Measurements from ENCODE around the gene TSHZ2. TPM values are rescaled to one million over a fixed set of nuclear protein-coding genes. Genes with fewer than 3 reads are reported as not detected.

TSHZ2 gene
- total and polyA plus RNA-seq, 2 donors (not counting 3 experiments of a cell fraction or from before 2014, with no cell fraction given) = not detected

GRCh38 chr20:53522026-53522425 lies 549.9 kb downstream of the TSHZ2 start:
- Histone ChIP-seq H3K9me3 (replicated peaks; ENCODE audit: control insufficient read depth, insufficient read depth, low read length) (no peaks in the 10 kb centered on the region), H3K27ac (ENCODE audit: insufficient read depth, low read depth, low read length) (no peak overlapping the region), H3K4me1 (ENCODE audit: control insufficient read depth, extremely low read depth, insufficient read depth, low read length) (no peaks in the 10 kb centered on the region), H3K36me3 (ENCODE audit: control insufficient read depth in 2 of 2, extremely low read depth in 1 of 2, insufficient read depth in 2 of 2, low read length in 2 of 2) (no peaks in the 10 kb centered on the region), H3K79me2 (ENCODE audit: control insufficient read depth, insufficient read depth, low read length) (no peaks in the 10 kb centered on the region), H4K20me1 (replicated peaks; ENCODE audit: control insufficient read depth, extremely low read depth, insufficient read depth, low read length) (no peaks in the 10 kb centered on the region), H3K9ac (replicated peaks; ENCODE audit: extremely low read depth, insufficient read depth, low read length) (no peak overlapping the region), H3K27me3 (ENCODE audit: control insufficient read depth in 2 of 2, insufficient read depth in 2 of 2, low read length in 2 of 2) (no peaks in the 10 kb centered on the region), H3K4me3 (replicated peaks in 1 of 3; ENCODE audit: insufficient read depth in 1 of 3, low read depth in 1 of 3, low read length in 3 of 3) (no peak overlapping the region), H2AFZ (ENCODE audit: low read depth, low read length) (no peak overlapping the region), H3K4me2 (ENCODE audit: insufficient read depth, low read length) (no peak overlapping the region), H3K9me1 (replicated peaks; ENCODE audit: control insufficient read depth, extremely low read depth, insufficient read depth, low read length) (no peaks in the 10 kb centered on the region)
- DNase-seq (ENCODE audit: low read depth, low spot score) (no peak), FAIRE-seq (no peak)
- CTCF ChIA-PET = no interaction called here
- dilution Hi-C loops (cut with MboI; ENCODE audit: extremely low pct_ligation_motif_present, low sequenced_read_pairs) = no loop called here
- BruUV-seq (replicated peaks) = no TSS peak
- no peak for TF ChIP-seq MYC (IDR thresholded peaks at IDR 0.05; ENCODE audit: low read depth, low read length)
- TF ChIP-seq, protein P1, sequence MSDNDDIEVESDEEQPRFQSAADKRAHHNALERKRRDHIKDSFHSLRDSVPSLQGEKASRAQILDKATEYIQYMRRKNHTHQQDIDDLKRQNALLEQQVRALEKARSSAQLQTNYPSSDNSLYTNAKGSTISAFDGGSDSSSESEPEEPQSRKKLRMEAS (IDR thresholded peaks at IDR 0.05; ENCODE audit: insufficient read depth, insufficient read length) = no peak
- no peak for TF ChIP-seq EZH2 (IDR thresholded peaks at IDR 0.05; ENCODE audit: borderline replicate concordance, low read depth, low read length, severe bottlenecking)
- TF ChIP-seq GATA2 (IDR thresholded peaks at IDR 0.05; ENCODE audit: insufficient read depth, insufficient read length, low read depth, low read length) = no peak
- TF ChIP-seq CTCF (IDR thresholded peaks at IDR 0.05; ENCODE audit: extremely low read depth in 1 of 2, insufficient read depth in 1 of 2, low read depth in 1 of 2, low read length in 2 of 2) = no peak
- no peak for TF ChIP-seq POLR2AphosphoS5 (IDR thresholded peaks at IDR 0.05; ENCODE audit: insufficient read depth, low read depth, low read length)
- no peak for TF ChIP-seq JUN (IDR thresholded peaks at IDR 0.05; ENCODE audit: borderline replicate concordance, insufficient read depth, insufficient read length, low read depth)
- TF ChIP-seq POLR2A (IDR thresholded peaks at IDR 0.05; ENCODE audit: low read depth, low read length) = no peak
- TF ChIP-seq FOS (IDR thresholded peaks at IDR 0.05; ENCODE audit: borderline replicate concordance, insufficient read depth, low read length) = no peak
- POLR2A ChIA-PET = interaction anchor here (0.6 kb wide), 1 partner anchor 21 kb away, joined by 7 read pairs; no protein-coding TSS in a partner anchor
- intact Hi-C loops (cut with micrococcal nuclease) = no loop called here
